Mononuclear cell (primary cell): ENCODE results near the gene ABCA7. TPM values are rescaled to one million over a fixed set of nuclear protein-coding genes. Genes with fewer than 3 reads are reported as not detected.

Source experiments
- H3K27me3 ChIP-seq: 2 replicates; pipeline ENCODE4 v1.6.0; 2011; ENCODE audit warnings: low read length, control low read depth; ENCODE audit not compliant: insufficient read depth
- H3K4me1 ChIP-seq: 2 replicates; pipeline ENCODE4 v1.5.1; 2011; ENCODE audit warnings: mild to moderate bottlenecking, low read length, control low read depth; ENCODE audit not compliant: insufficient read depth
- H3K4me3 ChIP-seq: 2 replicates; pipeline ENCODE4 v1.5.1; 2011; ENCODE audit warnings: mild to moderate bottlenecking, low read length, moderate library complexity
- H3K9me3 ChIP-seq: 2 replicates; pipeline ENCODE4 v1.5.1; 2011; ENCODE audit warnings: low read depth, mild to moderate bottlenecking, control low read depth, low read length
- total RNA-seq: library from RNA; depleted of rRNA; stranded (reverse); fragments of >200 nt; gene quantifications from one replicate; pipeline ENCODE4 v1.2.3, GENCODE V29; 2012

Gene ABCA7
- total RNA-seq, 1 donor = 28.2 TPM

DNA sequence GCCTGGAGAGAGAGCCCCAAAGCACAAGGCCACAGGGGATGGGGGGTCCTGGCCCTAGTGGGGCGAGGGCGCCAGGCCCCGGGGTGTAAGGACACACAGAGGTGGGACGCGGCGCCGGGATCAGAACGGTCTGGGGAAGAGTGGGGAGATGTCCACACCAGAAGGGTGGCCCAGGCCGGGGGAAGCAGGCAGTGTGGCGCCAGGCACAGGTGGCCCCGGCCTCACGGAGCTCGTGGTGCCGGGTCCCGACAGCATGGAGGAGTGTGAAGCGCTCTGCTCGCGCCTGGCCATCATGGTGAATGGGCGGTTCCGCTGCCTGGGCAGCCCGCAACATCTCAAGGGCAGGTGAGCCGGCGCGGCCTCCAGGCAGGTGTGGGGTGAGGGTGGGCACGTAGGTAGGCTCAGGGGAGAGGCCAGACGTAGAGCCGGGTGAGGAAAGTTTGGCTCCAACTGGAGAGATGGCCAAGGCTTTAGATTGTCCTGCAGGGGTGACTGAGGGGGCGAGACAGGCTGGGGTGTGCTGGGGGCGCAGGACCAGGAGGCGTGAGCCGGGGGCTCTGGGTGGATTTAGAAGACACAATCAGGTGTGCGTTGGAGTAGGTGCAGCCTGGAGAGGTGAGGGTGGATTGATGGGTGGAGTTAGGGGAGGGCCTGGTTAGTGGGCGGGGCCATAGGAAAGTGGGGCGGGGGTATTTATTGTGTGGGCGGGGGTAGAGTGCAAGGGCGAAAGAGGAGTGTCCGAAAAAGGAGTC is 24.2 kb downstream of the ABCA7 start:
- Histone ChIP-seq H3K9me3 (no peaks in the 10 kb centered on the region), H3K27me3 (no peaks in the 10 kb centered on the region), H3K4me1 (peaks cover 46% of the 10 kb centered on the region), H3K4me3 (no peak overlapping the region)

DNA sequence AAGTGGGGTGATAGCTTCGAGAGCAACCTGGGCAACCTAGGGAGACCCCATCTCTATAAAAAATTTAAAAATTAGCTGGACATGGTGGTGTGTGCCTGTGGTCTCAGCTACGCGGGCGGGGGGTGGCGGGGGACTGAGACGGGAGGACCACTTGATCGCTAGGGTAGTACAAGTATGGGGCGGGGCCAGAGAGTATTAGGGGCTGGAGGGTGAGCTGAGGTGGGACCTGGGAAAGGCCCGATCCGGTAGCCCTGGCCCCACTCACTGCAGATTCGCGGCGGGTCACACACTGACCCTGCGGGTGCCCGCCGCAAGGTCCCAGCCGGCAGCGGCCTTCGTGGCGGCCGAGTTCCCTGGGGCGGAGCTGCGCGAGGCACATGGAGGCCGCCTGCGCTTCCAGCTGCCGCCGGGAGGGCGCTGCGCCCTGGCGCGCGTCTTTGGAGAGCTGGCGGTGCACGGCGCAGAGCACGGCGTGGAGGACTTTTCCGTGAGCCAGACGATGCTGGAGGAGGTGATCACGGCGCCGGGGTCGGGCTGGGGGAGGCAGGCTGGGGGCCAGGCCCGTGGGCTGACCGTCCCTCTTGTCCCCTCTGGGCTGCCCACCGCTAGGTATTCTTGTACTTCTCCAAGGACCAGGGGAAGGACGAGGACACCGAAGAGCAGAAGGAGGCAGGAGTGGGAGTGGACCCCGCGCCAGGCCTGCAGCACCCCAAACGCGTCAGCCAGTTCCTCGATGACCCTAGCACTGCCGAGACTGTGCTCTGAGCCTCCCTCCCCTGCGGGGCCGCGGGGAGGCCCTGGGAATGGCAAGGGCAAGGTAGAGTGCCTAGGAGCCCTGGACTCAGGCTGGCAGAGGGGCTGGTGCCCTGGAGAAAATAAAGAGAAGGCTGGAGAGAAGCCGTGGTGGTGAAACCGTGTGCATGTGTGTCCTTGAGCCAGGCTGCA is 25.0 kb downstream of the ABCA7 start:
- Histone ChIP-seq H3K27me3 (no peaks in the 10 kb centered on the region), H3K4me1 (peaks cover 54% of the 10 kb centered on the region), H3K4me3 (no peak overlapping the region), H3K9me3 (no peaks in the 10 kb centered on the region)

- no peaks in the 10 kb centered on the region for H3K27me3 ChIP-seq
- peaks cover 61% of the 10 kb centered on the region for H3K4me1 ChIP-seq
- no peak overlapping the region for H3K4me3 ChIP-seq
- H3K9me3 ChIP-seq = no peaks in the 10 kb centered on the region
These were observed 25.8 kb downstream of the ABCA7 start for GRCh38 chr19:1065606-1066109.

DNA sequence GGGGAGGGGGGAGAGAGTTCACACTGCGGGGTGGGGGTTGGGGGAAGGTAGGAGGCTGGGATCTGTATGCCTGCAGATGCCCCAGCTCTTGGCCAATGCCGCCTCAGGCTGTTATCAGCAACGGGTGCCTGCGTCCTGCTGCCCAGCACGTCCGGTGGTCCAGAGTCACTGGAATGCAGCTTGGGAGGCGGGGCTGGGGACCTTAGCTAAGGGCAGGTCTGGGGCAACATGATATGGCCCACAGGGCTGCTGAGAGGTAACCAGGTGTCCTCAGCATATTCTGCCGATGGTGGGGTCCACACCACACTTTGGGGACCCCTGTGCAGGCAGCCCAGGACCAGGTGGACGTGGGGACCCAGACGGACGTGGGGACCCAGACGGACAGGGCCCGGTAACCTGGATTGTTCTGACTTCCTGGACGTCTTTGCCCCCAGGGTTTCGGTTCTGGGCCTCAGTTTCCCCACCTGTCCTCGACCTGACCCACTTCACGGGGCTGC is 26.4 kb downstream of the ABCA7 start:
- Histone ChIP-seq H3K27me3 (no peaks in the 10 kb centered on the region), H3K9me3 (no peaks in the 10 kb centered on the region), H3K4me3 (peak overlapping the region; percentile 98), H3K4me1 (peaks cover 66% of the 10 kb centered on the region)

GRCh38 chr19:1066748-1067340 is 26.9 kb downstream of the ABCA7 start, which contains the start of gene ARHGAP45:
Gene ARHGAP45, plus strand, starts transcription at chr19:1067167. Its CDS starts 239 bp downstream, at chr19:1067406.
- Histone ChIP-seq H3K27me3 (no peaks in the 10 kb centered on the region), H3K4me1 (peaks cover 70% of the 10 kb centered on the region), H3K9me3 (no peaks in the 10 kb centered on the region), H3K4me3 (peak within 1 kb of the TSS; percentile 98)

- no peaks in the 10 kb centered on the region for H3K9me3 ChIP-seq
- H3K4me1 ChIP-seq = peaks cover 76% of the 10 kb centered on the region
- H3K27me3 ChIP-seq = no peaks in the 10 kb centered on the region
- peak overlapping the region; percentile 98 for H3K4me3 ChIP-seq
These were observed 27.5 kb downstream of the ABCA7 start for GRCh38 chr19:1067341-1067957.

GRCh38 chr19:1068009-1069001 is 28.4 kb downstream of the ABCA7 start:
- H3K4me1 ChIP-seq = peaks cover 83% of the 10 kb centered on the region
- H3K4me3 ChIP-seq = peak overlapping the region; percentile 98
- no peaks in the 10 kb centered on the region for H3K9me3 ChIP-seq
- H3K27me3 ChIP-seq = no peaks in the 10 kb centered on the region

DNA sequence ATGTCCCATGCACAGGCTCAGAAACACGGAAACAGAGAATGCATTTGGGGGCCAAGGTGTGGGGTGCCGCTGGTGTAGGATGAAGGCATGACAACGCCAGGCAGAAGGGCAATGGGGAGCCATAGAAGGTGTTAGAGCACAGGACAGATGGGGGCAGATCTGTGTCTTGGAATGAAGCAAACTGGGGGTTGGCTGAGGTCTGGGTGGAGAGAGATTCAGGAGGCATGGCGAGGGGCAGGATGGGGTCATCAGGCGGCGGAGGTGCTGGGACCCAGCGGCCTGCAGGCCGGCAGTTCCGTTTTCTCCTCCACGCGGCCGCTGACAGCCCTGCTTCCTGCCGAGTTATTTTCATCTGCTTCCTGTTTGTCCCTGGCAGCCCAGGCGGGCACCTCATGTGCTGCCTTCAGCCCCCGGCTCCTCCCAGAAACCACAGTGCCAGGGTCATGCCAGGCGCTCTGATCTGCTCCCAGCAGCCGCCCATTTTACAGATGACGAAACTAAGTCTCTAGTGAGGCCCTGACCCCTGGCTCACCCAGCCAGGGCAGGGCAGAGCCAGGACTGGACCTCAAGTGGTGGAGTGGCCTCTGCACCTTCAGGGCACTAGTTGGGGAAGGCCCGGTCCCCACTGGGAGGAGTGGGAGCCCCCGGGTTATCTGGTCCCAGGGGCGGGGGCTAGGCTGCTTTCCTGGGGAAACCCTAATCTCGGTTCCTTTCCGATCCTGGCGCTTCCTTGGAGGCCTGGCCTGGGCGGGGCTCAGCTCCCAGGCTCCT is 29.3 kb downstream of the ABCA7 start:
- Histone ChIP-seq H3K4me1 (peaks cover 84% of the 10 kb centered on the region), H3K9me3 (no peaks in the 10 kb centered on the region), H3K4me3 (peak overlapping the region; percentile 98), H3K27me3 (no peaks in the 10 kb centered on the region)

DNA sequence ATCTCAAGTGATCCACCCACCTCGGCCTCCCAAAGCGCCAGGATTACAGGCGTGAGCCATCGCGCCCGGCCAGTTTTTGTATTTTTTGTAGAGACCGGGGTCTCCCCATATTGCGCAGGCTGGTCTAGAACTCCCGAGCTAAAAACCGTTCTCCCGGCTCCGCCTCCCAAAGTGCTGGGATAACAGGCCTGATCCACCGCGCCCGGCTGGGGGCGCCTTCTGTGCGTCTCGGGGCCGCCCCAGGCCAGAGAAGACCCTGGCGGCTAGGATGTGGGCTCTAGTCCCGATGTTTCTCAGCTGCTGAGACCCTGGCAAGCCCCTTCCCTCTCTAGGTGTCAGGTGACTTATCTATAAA is 30.6 kb downstream of the ABCA7 start:
- no peaks in the 10 kb centered on the region for H3K27me3 ChIP-seq
- H3K4me3 ChIP-seq = no peak overlapping the region
- peaks cover 81% of the 10 kb centered on the region for H3K4me1 ChIP-seq
- no peaks in the 10 kb centered on the region for H3K9me3 ChIP-seq

GRCh38 chr19:1070931-1071791 is 31.3 kb downstream of the ABCA7 start:
- Histone ChIP-seq H3K4me1 (peaks cover 81% of the 10 kb centered on the region), H3K4me3 (no peak overlapping the region), H3K9me3 (no peaks in the 10 kb centered on the region), H3K27me3 (no peaks in the 10 kb centered on the region)

- Histone ChIP-seq H3K9me3 (no peaks in the 10 kb centered on the region), H3K27me3 (no peaks in the 10 kb centered on the region), H3K4me3 (no peak overlapping the region), H3K4me1 (peaks cover 87% of the 10 kb centered on the region)
These were observed 32.6 kb downstream of the ABCA7 start for GRCh38 chr19:1072371-1073015.
